AG20443 (cell line): ENCODE data around the gene RNF14.
A peak's percentile ranks its signal among the peaks of the same experiment; 100 is the strongest.

Experiments used
- DNase-seq: peaks from one replicate; pipeline ENCODE4 v3.0.0; 2012; ENCODE audit warnings: low spot score, mixed read lengths

Gene RNF14

DNA sequence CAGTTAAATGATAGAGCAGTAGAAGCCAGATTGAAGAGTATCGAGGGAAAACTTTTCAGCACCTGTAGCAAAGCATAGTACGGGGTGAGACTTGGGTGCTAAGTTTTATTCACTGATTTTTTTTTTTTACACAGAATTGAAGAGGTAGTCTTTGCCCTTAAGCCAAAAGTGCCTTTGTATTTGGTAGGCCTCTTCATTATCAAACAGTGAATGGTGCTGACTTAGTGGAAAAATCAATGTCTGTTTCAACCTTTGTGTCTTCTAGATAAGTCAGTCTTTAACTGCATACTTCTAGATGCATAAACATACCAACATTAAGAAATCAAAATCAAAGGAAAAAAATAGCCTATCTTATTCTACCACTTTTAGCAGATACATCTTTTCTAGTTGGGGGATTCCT, 13.7 kb downstream of the RNF14 start:
- no peak for DNase-seq

DNA sequence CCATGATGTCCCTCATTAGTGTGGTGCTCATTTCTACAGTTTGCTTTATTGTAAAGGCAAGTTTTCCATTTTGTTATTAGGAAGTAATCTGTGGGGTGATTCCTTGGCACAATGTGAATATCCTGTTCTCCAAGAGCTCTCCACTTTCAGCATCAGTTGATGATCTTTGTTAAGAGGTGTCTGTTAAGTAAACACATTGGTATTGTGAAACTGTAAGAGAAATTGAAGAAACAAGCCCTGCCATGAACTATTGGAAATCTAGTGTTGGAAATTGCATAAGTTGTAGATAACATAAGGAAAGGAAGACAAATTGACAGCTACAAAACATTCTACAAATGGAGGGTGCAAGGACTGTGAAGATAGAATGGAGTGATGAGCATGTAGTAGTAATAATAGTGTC, 17.2 kb downstream of the RNF14 start:
- no peak for DNase-seq

DNA sequence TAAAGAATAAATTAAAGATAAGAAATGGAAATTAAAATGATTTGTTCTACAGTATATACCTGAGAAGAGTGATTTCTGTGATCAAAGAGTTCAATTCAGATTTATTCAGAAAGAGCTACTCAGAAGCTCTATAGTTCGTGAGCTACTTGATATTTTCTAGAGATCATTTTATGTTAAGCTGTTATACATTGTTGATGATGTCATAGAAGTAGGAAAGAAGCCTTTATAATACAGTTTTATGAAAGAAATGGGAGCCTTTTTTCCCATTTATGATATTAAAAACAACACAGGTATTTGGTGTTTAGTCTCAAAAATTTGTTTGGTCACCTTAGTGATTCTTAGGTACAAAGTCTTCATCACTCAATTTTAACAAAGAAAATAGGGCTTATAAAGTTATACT, 20.8 kb downstream of the RNF14 start:
- DNase-seq: no peak

DNA sequence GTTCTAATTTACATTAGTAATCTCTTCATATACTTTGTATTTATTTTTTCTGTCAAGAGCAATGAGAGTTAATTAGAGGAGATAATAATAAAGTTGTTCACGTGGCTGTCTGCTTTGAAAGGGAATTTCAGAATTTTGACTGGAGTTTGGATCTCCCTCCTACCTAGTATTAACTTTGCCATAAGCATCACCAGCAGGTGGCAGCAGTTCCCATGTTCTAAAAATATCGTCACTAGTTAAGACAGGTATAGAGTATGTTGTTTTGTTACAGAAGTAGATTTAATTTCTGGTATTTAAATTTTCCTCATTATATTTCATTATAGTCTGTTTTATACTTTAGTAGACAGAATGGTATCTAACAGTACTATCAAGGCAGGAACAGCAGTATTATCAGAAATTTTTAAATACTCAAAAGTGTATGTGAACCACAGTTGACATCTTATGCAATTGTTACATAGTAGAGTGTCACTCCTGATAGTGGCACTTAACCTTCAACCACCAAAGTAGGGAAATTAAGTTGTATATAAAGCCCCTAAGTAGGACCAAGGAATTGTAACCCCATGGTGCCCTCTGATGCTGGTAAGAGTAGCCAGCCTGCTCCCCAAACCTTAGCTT, 23.6 kb downstream of the RNF14 start:
- peak; percentile 58 for DNase-seq

DNA sequence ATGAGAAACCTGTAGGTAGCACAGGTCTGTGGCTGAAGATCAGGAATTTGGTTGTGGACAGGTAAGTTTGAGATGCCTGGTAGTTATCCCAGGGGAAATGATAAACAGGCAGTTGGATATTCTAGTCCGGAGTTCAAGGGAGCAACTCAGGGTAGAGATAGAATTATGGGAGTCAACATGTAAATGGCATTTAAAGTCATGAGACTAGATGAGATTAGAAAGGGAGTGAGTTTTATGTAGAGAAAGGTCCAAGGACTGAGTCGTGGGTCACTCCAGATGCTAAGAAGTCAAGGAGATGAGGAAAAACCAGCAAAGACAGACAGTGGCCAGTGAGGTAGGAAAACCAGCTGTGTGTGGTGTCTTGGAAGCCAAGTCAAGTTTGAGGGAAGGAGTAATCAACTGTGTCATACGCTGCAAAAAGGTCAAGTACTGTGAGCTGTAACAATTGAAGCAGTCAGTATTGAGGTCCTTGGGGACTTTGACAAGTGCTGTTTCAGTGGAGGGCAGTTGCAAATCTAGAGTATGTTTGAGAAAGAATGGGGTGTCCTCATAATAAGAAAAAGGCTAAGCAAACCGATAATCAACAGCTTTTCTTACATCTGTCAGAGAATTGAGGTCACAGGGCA, 25.7 kb downstream of the RNF14 start:
- no peak for DNase-seq

DNA sequence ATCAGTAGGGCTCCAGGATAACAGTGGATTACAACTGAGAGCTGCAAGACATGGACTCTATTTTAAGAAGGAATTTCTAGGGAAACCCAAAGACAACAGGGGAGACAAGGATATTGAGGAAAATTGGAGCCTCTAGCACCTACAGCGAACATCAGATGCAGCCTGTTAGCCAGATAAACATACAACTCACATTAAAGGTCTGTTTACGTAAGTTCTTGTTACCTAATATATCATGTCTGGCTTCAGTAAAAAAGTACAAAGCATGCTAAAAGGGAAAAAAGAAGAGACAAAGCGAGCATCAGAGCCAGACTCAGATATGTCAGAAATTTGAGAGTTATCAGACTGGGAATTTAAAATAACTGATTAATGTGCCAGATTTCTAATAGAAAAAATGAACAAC, 26.8 kb downstream of the RNF14 start:
- no peak for DNase-seq

DNA sequence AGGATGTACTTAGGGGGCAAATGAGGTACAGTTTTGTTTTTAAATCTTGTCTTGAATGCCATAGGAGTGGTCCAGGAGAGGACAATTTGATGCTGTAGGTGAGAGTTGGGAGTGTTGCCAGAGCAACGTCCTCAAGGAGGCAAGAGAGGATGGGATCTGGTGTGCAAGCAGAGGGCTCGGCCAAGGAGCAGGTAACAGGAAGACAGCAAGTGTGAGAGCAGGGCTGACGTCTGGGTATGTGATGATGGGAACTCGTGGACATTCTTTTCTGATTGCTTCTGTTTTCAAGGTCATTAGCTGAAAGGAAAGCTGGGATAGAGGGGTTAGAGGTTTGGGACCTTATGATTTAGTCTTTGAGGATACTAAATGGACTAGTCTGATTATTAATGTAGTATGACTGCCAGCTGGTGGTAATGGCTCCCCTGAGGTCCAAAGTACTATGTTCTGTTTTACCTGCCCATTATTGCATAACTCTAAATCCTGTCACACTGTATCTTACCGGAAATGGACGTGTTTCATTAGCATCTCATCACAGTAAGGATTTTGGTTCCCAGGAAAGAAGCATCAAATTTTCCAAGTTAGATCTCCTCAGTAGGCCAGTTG, 28.6 kb downstream of the RNF14 start:
- no peak for DNase-seq

DNA sequence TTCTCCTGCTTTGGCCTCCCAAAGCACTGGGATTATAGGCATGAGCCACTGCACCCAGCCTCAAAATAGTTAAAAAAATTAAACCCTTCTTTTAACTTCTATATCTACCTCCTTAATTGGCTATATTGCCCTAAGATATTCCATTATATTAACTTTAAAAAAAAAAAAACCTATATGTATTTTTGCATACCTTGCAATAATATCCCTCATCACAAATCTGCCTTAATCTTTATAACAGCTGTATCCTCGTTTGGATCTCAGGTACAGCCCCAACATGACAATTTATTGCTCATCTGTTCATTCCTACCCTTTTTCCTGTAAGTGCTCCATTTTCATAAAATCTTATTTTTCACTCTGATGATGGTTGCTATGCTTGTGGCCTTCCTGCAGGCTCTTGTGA, 31.3 kb downstream of the RNF14 start:
- no peak for DNase-seq

DNA sequence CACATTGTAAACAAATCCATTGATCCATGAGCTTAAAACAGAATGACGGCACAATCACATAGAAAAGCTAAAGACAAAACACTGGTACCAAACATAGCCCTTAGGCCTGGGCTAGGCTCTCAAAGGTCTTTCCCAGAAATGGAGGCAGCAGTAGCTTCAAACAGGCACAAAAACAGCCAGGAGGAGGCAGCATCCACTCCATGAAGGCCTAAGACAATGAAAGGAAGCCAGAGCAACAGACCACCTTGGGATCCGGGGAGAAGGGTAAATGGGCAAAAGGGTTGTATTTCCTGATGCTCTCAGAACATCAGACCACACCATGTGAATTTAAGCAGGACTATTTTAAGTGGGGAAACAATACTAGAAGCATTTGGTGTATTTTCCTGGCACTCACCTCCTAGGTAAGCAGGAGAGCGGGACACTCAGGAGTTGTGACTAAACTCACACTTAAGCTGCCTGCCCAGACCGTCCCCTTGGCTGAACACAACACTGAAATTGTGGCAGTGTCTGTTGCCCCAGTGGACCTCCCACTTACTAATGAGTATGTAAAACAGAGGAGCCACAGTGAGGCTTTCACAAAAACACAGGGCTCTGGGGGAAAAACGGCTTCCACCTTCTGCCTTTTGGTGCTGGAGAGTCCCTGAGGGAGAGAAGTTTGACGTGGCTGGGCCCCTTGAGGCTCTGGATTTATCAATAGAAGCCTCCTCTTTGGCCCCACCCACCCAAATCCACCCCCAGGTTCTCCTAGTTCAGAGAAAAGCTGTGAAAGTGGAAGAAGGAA, 32.0 kb downstream of the RNF14 start:
- no peak for DNase-seq

DNA sequence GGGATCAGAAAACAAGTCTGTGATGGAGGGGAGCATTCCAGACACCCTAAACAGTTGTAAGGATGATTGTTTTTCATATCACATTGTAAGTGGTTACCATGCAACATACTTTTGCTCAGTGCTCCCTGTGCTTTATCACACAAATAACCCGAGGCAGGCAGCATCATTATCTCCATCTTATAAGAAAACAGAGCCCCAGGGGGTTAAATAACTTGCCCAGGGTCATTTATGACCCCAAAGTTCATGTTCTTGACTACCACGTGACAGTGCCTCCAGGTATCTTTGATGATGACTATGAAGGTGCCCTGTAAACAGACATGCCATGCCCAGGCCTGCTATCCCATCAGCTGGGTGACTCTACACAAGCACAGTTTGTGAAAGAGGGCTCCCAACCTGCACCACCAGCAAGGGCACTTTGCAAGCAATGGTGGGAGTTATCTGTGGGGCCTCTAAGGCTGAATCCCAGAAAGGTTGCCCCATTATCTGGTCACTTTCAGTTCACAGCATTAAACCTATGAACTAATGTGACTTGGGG, 34.4 kb downstream of the RNF14 start:
- no peak for DNase-seq

DNA sequence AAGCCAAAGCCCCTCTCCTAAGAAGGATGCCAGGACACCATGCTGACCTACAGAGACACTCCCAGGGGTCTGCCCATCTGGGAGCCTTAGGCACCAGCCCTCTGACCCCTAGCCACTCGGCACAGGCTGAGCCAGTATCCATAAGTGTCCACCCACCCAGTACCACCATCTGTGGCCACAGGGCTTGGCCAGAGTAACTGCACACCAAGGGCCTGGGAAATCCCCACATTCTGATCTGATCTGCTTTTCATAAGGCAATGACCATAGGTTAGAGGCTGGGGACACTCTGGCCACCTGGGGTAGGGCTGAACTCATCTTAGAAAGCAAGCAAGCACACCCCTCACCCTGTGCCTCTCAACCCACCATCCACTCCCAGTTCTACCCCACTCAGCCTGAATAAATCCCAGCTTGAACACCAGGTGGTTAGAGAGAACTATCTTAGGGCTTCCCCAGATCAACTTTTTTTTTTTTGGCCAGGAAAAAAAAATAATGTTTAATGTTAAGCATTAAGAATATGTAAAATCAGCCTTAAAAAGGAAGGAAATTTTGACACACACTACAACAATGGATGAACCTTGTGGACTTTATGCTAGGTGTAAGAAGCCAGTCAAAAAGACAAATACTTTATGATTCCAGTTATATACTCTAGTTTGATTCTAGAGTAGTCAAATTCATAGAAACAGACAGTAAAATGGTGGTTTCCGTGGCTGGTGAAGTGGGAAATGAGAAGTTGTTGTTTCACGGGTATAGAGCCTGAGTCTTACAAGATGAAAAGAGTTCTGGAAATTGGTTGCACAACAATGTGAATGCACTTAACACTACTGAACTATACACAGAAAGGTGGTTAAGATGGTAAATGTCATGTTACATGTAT, 37.7 kb downstream of the RNF14 start:
- no peak for DNase-seq

DNA sequence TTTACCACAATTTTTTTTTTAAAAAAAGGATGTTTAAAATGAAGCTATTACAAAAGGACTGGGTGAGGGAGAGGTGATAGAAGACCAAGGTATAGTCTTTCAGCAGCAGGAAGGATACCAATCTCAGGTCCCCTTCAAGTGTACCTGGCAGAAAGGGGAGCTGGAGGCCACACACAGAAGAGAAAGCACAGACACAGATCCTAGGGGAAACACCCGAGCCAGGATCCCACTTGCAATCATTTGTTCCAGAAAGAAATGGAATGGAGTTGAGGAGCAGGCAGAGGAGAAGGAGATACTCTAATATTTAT, 38.3 kb downstream of the RNF14 start:
- no peak for DNase-seq

DNA sequence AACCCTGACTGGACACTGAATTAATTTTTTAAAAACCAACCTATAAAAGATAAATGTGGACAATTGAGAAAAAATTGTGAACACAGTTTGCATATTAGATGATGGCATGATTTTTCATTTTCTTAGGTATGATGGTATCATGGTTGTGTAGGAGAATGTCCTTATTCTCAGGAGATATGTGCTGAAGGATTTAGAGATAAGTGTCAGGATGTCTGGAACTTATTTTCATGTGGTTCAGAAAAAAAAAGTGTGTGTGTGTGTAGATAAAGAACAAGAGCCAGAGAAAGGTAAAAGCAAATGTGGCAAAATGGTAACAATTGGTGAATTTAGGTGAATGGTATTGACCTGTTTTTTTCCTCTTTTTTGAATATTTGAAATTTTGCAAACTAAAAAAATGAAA, 39.9 kb downstream of the RNF14 start:
- DNase-seq: no peak

DNA sequence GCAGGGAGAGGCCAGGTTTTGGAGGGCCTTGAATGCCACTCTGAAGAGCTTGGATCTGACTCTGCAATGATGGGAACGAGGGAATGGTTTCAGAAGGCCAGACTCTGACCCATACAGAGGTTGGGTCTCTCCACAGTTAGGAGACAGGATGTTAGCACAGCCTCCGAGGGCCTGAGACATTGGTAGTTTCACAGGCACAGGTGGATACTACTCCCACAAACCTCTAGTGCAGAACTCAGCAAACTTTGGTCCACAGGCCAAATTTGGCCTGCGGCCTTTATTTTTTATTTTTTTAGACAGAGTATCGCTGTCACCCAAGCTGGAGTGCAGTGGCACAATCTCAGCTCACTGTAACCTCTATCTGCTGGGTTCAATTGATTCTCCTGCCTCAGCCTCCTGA, 41.0 kb downstream of the RNF14 start:
- DNase-seq: no peak

DNA sequence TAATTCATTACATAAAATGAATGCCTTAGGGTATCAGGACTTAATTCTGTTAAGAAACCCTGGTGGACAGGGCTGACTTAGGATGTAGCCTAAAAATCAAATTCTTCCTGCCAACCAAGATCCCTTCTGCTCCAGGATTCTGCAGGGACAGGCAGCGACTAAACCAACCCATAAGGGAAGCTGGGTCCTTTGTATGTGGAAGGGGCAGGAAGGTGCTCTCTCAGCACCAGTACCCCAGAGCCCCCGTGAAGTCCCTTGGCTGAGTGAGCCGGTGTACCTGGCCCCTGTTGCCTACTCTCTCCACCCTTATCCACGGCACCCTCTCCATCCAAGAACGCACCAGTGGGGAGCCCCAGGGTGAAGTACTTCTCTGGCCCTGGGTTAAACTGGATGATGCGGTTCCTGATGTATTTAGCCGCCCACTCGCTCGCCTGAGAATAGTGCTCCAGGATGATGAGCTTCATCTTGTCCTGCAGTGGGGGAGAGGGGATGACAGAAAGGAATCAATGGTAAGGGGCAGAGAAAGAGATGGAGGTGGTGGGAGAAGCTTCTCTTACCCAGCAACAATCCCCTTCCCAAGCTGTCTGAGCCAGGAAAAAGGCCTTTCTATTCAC, 42.8 kb downstream of the RNF14 start:
- no peak for DNase-seq

DNA sequence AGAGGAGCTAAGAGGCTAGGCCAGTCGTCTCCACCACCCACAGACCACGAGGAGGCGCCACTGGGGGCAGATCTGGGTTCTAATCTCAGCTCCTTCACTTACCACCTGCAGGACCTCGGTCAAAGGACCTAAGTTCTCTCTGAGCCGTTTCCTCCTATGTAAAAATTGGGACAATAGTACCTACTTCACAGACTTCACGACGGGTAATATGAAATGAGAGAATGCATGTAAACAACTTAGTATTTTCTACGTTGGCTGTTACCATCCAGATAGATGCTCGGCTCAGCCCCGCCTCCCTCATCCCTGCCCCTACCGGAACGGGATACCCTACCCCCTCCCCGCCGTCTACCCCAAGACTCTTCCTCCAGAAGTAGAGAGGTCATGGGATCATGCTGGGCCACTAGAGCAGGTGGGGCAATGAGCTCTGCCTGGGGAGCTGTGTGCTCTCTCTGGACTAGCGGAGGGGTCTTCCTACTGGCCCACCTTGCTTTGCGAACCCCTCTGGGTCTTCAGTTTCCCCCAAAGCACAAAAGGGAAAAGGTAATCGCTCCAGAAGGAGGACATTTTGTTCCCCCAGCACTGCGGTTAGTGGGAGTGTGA, 43.4 kb downstream of the RNF14 start:
- DNase-seq: peak; percentile 48

DNA sequence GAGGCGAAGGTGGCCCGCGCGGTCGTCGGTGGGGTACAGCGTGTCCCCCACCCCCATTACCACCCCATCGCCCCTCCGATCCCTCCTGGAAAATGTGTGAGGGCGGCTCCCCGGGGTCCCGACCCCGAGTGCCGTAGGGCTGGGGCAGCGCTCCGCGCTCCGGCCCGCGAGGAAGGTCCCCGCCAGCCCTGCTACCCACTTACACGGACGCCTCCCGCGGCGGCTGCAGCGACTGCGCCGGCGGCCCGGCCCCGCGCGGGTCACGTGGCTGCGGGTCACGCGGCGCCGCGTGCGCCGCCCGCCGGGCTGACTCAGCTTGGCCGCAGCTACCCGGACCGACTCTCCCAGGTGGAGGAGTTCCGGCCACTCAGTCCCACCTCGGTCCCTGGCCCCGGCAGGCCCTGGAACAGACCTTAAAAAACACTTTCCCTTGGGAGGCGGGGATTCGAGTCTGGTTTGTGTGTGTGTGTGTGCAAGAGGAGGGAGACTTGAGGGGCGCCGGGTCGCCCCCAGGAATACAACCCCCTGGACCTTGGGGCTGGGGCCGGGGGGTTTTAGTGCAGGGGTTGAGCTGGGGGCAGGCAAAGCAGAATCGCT, 44.0 kb downstream of the RNF14 start, which contains the start of gene GNPDA1:
Gene GNPDA1, minus strand, starts transcription at position 236 of the 597 bp plus-strand sequence. CDS start 992 bp downstream, outside the sequence.
- peak; percentile 98 for DNase-seq

DNA sequence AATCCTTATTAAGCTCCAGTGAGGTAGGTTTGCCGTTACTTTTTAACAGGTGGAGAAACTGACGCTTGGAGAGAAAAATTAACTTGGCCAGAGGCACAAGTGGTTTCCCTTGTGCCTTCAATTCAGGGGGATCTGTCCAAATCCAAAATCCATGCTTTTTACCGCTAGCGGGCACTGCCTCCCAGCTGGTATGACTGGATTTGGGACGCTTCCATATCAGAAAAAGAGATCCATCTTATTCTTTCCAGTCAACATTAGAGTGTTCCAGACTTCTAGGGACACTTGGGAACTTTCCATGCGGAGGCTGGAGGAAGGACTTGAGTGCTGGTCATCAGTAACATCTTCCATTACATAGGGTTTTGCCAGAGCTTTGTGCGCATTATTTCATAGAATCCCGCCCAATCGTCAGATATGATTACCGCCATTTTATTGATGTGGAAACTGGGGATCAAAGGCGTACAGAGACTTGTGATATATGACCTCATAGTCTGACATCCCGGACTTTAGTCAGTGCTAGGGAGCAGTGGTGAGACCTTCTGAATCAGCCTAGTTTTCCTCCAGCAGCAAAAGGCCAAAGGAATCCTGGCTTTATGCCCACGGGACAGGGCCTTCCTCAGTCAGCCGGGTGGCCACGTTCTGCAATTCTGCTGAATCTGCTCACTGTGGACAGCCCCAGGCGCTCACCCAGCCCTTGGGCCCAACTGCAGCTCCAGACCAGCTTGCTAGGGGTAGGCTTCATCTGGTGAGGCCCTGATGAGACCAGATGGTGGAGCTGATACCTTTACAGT, 45.0 kb downstream of the RNF14 start:
- peak; percentile 75 for DNase-seq

DNA sequence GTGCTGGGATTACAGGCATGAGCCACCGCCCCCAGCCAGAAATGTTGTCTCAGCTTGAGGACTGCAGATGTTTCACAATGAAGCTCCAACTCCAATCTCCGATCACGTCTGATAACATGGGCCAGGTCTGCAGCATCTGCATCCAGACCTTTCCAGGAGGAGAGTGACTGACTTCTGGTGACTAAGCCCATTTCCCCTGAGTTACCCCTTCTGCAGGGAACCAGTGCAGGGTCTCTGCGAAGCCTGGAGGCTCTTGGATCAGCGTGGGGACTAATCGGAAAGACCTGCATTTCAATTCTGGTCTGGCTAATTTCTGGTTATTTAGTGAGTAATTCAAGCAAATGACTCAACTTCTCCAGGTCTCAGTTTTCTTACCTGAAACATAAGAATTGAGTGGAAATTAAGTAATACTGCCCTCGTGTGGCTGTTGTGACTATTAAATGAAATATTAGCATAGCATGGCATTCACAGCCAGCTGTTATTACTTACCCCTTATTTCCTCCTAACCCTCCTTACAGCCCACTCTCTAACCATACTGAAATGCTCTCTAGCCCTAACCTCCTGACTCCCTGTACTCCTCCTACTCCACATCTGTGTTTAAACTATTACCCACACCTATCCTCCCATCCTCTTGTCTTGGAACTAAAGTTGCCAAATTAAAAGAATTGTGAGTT, 46.1 kb downstream of the RNF14 start:
- peak; percentile 48 for DNase-seq
